ENCODE data around the gene EML6. TPM values are rescaled to one million over a fixed set of nuclear protein-coding genes. Genes with fewer than 3 reads are reported as not detected.

The EML6 gene
- total RNA-seq, 6 donors from 2014 or later = 1.5 to 7.3 (median 4.0) TPM

GRCh38 chr2:54768772-54769428 lies 45.4 kb downstream of the EML6 start:
- Histone ChIP-seq H3K9me3 (no peaks in the 10 kb centered on the region), H3K4me1 (no peaks in the 10 kb centered on the region), H3K36me3 (no peaks in the 10 kb centered on the region), H3K4me3 (no peak overlapping the region), H3K27ac (no peak overlapping the region), H3K27me3 (no peaks in the 10 kb centered on the region)
- no peak for ATAC-seq (ENCODE audit: low FRiP score in 2 of 2)
- 62 to 64% methylated on average over 1 of the region's 1 CpG for WGBS, 2 donors
- no peak for DNase-seq
- TF ChIP-seq CTCF (IDR thresholded peaks at IDR 0.05) (no peak), POLR2A (IDR thresholded peaks at IDR 0.05) (no peak), EP300 (IDR thresholded peaks at IDR 0.05) (no peak), POLR2AphosphoS5 (IDR thresholded peaks at IDR 0.05) (no peak)

DNA sequence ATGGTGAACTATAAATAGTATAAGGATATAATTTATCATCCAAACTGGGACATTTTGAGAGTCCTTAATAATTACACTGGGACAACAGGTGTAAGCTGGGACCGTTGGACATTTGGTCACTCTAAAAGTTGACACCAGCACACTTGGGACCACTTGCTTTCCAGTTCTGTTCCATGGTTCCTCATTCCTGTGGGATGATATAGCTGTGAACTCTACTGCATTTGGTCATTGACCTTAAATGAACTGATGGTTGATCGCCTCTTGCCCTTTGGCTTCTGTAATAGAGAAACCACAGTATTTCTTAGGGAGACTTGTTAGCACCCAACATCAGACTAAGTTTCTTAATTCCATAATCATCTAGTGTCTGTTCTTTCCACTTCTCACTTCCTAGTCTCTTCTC lies 46.7 kb downstream of the EML6 start:
- no peak overlapping the region for H3K4me3 ChIP-seq
- no peaks in the 10 kb centered on the region for H3K4me1 ChIP-seq
- WGBS, 2 donors = 81 to 82% methylated on average over 2 of the region's 2 CpGs
- H3K27me3 ChIP-seq = no peaks in the 10 kb centered on the region
- no peak for DNase-seq
- no peaks in the 10 kb centered on the region for H3K36me3 ChIP-seq
- H3K9me3 ChIP-seq = peaks cover 0 to 3% (median 2%) of the 10 kb centered on the region in 4 donors
- H3K27ac ChIP-seq = no peak overlapping the region
- ATAC-seq (ENCODE audit: low FRiP score in 2 of 2) = no peak
- TF ChIP-seq POLR2A (IDR thresholded peaks at IDR 0.05) (no peak), POLR2AphosphoS5 (IDR thresholded peaks at IDR 0.05) (no peak), CTCF (IDR thresholded peaks at IDR 0.05) (no peak), EP300 (IDR thresholded peaks at IDR 0.05) (no peak)

- H3K27me3 ChIP-seq = no peaks in the 10 kb centered on the region
- WGBS, 2 donors = 94 to 95% methylated on average over 3 of the region's 3 CpGs
- H3K4me1 ChIP-seq = no peaks in the 10 kb centered on the region
- H3K9me3 ChIP-seq = peaks cover 1 to 8% (median 7%) of the 10 kb centered on the region in 4 donors
- H3K36me3 ChIP-seq = no peaks in the 10 kb centered on the region
- TF ChIP-seq CTCF (IDR thresholded peaks at IDR 0.05) (no peak), EP300 (IDR thresholded peaks at IDR 0.05) (no peak), POLR2A (IDR thresholded peaks at IDR 0.05) (no peak), POLR2AphosphoS5 (IDR thresholded peaks at IDR 0.05) (no peak)
- no peak overlapping the region for H3K4me3 ChIP-seq
- ATAC-seq (ENCODE audit: low FRiP score in 2 of 2) (no peak), DNase-seq (no peak)
- no peak overlapping the region for H3K27ac ChIP-seq
Observed at GRCh38 chr2:54770676-54771075, 47.2 kb downstream of the EML6 start.

GRCh38 chr2:54771166-54771885 lies 47.9 kb downstream of the EML6 start:
- H3K27ac ChIP-seq = no peak overlapping the region
- DNase-seq = no peak
- no peaks in the 10 kb centered on the region for H3K4me1 ChIP-seq
- H3K27me3 ChIP-seq = no peaks in the 10 kb centered on the region
- no peak overlapping the region for H3K4me3 ChIP-seq
- H3K9me3 ChIP-seq = peaks cover 7 to 13% (median 11%) of the 10 kb centered on the region in 4 donors
- WGBS, 2 donors = 81 to 85% methylated on average over 10 of the region's 10 CpGs
- no peaks in the 10 kb centered on the region for H3K36me3 ChIP-seq
- TF ChIP-seq POLR2AphosphoS5 (IDR thresholded peaks at IDR 0.05) (no peak), CTCF (IDR thresholded peaks at IDR 0.05) (no peak), EP300 (IDR thresholded peaks at IDR 0.05) (no peak), POLR2A (IDR thresholded peaks at IDR 0.05) (no peak)
- no peak for ATAC-seq (ENCODE audit: low FRiP score in 2 of 2)

Measured in upper lobe of left lung (tissue), 6 donors.